ENCODE data around the gene WFIKKN1.

DNA sequence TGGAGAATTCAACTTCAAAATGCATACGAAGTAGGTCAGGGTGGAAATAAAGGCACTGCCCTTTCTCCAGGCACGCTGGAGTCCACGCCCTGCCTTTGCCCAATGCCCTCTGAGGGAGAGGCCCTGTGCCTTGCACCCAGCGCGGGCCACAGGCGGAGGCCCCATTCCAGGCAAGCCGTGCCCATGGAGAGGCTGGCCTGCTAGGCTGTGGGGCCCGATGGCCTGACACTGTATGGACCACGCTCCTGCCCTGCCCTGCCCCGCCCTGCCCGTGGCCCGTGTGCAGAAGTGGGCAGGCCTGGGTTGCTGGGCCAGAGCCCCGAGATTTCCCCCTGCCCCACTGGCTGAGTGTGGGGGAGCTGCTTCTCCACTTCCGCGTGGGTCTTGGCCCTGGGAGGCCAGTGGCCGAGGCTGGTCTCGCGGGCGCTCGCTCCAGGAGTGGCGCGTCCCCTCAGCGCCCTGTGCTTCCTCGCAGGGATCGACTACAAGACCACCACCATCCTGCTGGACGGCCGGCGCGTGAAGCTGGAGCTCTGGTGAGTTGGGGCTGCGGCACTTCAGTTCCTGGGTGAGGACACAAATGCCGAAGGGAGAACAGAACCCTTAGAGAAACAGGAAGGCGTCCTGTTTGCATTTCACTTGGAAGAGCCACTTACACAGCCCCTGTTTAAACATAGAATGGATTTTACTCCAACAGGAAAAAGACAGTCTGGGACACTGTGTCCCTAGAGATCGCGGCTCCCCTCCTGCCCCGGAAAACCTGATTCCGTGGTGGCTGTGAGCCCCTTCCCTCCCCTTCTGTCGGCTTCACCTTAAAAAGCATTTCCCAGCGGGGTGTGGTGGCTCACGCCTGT lies 13.8 kb upstream of the WFIKKN1 start:
- TF ChIP-seq POLR2A (IDR thresholded peaks at IDR 0.05; ENCODE audit: low read depth, low read length): no peak
- TF ChIP-seq, protein P1, sequence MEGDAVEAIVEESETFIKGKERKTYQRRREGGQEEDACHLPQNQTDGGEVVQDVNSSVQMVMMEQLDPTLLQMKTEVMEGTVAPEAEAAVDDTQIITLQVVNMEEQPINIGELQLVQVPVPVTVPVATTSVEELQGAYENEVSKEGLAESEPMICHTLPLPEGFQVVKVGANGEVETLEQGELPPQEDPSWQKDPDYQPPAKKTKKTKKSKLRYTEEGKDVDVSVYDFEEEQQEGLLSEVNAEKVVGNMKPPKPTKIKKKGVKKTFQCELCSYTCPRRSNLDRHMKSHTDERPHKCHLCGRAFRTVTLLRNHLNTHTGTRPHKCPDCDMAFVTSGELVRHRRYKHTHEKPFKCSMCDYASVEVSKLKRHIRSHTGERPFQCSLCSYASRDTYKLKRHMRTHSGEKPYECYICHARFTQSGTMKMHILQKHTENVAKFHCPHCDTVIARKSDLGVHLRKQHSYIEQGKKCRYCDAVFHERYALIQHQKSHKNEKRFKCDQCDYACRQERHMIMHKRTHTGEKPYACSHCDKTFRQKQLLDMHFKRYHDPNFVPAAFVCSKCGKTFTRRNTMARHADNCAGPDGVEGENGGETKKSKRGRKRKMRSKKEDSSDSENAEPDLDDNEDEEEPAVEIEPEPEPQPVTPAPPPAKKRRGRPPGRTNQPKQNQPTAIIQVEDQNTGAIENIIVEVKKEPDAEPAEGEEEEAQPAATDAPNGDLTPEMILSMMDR (conservative IDR thresholded peaks at IDR 0.05; ENCODE audit: low read depth, low read length): no peak
- TF ChIP-seq BHLHE40 (IDR thresholded peaks at IDR 0.05; ENCODE audit: low read depth, low read length): no peak
- TF ChIP-seq RAD21 (IDR thresholded peaks at IDR 0.05; ENCODE audit: low read length): no peak
- TF ChIP-seq, protein P2, sequence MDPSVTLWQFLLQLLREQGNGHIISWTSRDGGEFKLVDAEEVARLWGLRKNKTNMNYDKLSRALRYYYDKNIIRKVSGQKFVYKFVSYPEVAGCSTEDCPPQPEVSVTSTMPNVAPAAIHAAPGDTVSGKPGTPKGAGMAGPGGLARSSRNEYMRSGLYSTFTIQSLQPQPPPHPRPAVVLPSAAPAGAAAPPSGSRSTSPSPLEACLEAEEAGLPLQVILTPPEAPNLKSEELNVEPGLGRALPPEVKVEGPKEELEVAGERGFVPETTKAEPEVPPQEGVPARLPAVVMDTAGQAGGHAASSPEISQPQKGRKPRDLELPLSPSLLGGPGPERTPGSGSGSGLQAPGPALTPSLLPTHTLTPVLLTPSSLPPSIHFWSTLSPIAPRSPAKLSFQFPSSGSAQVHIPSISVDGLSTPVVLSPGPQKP (IDR thresholded peaks at IDR 0.05; ENCODE audit: borderline replicate concordance, low read depth, low read length): no peak
- TF ChIP-seq, protein P3, sequence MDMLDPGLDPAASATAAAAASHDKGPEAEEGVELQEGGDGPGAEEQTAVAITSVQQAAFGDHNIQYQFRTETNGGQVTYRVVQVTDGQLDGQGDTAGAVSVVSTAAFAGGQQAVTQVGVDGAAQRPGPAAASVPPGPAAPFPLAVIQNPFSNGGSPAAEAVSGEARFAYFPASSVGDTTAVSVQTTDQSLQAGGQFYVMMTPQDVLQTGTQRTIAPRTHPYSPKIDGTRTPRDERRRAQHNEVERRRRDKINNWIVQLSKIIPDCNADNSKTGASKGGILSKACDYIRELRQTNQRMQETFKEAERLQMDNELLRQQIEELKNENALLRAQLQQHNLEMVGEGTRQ (IDR thresholded peaks at IDR 0.05; ENCODE audit: low read depth, low read length): no peak
- no peak for TF ChIP-seq MXI1 (IDR thresholded peaks at IDR 0.05; ENCODE audit: borderline replicate concordance, low read depth, low read length)
- TF ChIP-seq FOS (IDR thresholded peaks at IDR 0.05; ENCODE audit: low read depth, low read length): no peak
- no peak for TF ChIP-seq RFX5 (IDR thresholded peaks at IDR 0.05; ENCODE audit: low read depth, low read length)
- TF ChIP-seq MAFK (IDR thresholded peaks at IDR 0.05; ENCODE audit: low read depth, low read length): no peak
- no peak for TF ChIP-seq RCOR1 (IDR thresholded peaks at IDR 0.05; ENCODE audit: insufficient replicate concordance, low read length)
